ENCODE measurements around the gene ASAP2.

Gene ASAP2

DNA sequence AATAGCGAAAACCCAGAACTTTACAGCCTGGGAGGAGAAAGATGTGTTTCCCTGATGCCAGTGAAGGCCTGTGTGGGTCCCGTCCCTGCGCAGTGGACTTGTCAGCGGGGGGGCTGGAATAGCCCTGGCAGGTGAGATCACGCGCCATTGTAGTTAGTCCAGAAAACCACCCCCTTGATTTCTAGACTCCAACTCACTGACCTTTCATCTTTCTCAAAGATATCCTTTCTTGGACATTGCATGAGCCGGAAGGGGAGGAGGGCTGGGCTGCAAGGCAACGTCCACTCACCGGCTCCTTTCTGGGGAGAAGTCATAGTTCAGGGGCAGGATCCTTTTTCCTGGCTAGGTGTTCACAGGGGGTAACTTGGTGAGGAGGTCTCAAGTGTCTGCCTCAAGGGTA is 22.3 kb upstream of the ASAP2 start:
- DNase-seq (ENCODE audit: low spot score), result no peak

DNA sequence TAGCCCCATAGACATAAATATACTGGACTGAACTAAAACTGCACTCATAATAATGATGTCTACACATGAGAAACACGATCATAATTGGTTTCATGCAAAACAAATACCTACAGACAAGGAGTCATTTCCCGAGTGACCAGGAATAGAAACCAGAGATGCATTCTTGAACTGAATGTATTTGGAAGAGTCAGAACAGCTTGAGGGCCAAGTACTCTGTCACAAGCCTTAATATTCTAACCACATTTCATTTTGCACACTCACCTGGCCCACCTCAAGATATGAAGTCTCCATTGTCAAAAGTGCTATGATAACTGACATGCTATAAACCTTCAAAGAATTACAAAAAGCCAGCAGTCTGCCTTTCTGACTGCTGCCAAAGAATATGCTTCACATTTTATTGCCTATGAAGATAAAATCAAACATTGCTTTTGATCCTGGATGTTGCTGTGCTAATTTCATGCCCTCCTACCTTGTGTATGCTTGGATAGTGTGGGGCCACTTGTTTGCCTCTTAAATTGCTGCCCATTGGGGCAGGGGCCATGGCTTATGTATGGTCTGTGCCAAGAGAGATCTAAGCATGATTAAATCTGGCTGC is 18.9 kb upstream of the ASAP2 start:
- no peak for DNase-seq (ENCODE audit: low spot score)

DNA sequence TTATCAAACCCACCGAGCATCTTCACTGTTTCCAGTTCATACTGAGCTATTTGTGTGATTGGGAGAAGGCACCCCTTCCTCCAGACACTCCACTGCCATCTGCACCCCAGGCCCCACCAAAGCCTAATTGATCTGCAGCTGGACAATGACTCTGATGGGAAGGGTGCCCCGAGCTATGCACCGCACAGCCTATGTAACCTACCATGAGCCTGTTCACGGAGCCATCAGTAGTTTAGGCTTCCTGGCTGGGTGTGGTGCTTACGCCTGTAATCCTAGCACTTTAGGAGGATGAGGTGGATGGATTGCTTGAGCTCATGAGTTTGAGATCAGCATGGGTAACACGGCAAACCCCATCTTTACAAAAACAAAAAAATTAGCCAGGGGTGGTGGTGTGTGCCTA is 17.8 kb upstream of the ASAP2 start:
- no peak for DNase-seq (ENCODE audit: low spot score)

DNA sequence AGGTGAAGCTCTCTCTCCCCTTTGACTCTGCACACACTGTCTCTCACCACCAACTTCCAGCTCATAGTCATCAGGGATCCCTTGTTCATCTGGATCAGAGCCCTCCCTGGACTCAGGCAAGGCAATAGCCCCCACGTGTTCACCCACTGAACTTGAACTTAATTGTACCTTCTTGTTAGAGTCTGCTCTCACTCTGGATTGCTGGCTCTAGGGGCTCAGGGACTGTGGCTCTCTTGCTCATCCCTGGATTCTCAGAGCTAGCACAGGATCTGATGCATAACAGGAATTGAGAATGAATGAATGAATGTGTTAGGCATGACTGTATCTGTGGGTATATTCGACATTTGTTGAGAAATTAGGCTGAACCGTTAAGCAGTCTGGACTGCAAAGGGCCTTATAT is 16.7 kb upstream of the ASAP2 start:
- no peak for DNase-seq (ENCODE audit: low spot score)

DNA sequence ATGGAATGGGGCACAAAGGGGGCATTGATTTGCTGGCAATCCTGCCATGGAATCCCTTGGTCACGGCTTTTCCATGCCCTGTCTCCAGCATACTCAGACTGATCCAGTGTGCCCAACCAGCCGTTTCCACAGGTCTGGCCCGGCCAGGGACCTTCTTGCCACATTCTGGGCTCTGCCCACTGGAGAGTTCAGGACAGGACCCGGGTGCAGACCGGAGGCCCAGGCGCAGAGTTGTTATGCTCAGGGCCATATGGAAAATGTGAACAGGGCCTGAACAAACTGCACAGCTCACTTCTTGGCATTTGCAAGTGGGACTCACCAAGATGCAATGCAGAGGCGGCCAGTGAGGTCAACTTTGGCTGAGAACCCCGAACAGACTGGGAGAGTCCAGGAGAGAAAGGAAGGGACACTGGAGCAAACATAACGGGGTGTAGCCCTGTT is 15.6 kb upstream of the ASAP2 start:
- peak; percentile 89 for DNase-seq (ENCODE audit: low spot score)

DNA sequence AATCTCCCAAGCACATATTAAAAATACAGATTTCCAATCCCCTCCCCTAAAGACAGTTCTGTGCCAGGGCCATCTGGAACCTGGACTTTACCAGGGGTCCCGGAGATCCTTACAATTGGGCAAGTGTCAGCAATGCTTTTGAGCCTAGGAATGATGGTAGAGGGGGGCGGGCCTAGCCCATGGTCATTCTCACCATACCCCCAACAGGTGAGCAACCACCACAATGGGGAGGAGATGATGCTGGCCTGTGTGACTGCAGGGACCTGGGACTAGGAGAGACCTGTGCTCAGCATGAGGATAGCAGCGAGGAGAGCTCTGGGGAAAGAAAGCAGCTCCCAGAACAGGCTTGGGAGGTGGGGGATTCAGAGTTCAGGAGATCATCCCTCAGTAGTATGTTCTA is 13.9 kb upstream of the ASAP2 start:
- DNase-seq (ENCODE audit: low spot score), result no peak

DNA sequence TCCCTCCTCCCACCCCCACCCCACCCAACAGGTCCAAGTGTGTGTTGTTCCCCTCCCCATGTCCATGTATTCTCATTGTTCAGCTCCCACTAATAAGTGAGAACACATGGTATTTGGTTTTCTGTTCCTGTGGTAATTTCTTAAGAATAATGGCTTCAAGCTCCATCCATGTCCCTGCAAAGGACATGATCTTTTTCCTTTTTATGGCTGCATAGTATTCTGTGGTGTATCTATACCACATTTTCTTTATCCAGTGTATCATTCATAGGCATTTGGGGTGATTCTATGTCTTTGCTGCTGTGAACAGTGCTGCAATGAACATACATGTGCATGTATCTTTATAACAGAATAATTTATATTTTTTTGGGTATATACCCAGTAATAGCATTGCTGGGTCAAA is 12.3 kb upstream of the ASAP2 start:
- no peak for DNase-seq (ENCODE audit: low spot score)

DNA sequence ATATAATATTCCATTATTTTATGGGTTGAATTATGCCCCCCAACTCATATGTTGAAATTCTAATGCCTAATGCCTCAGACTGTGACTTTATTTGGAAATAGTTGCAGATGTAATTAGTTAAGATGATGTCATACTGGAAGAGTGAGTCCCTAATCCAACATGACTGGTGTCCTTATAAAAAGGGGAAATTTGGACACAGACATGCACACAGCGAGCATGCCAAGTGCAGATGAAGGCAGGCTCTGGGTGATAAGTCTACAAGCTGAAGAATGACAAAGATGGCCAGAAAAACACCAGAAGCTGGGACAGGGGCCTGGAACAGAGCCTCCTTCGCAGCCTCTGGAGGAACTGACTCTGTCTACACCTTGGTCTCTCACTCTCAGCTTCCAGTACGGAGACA is 10.0 kb upstream of the ASAP2 start:
- no peak for DNase-seq (ENCODE audit: low spot score)

DNA sequence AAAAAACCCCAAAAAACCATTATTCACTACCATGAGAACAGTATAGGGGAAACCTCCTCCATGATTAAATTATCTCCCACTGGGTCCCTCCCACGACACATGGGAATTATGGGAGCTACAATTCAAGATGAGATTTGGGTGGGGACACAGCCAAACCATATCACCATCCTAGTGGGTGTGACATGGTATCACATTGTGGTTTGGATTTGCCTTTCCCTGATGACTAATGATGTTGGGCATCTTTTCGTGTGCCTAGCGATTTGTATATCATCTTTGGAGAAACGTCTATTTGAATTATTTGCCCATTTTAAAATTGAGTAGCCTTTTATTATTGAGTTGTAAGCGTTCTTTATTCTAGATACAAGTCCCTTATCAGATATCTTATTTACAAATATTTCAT is 8.7 kb upstream of the ASAP2 start:
- no peak for DNase-seq (ENCODE audit: low spot score)

DNA sequence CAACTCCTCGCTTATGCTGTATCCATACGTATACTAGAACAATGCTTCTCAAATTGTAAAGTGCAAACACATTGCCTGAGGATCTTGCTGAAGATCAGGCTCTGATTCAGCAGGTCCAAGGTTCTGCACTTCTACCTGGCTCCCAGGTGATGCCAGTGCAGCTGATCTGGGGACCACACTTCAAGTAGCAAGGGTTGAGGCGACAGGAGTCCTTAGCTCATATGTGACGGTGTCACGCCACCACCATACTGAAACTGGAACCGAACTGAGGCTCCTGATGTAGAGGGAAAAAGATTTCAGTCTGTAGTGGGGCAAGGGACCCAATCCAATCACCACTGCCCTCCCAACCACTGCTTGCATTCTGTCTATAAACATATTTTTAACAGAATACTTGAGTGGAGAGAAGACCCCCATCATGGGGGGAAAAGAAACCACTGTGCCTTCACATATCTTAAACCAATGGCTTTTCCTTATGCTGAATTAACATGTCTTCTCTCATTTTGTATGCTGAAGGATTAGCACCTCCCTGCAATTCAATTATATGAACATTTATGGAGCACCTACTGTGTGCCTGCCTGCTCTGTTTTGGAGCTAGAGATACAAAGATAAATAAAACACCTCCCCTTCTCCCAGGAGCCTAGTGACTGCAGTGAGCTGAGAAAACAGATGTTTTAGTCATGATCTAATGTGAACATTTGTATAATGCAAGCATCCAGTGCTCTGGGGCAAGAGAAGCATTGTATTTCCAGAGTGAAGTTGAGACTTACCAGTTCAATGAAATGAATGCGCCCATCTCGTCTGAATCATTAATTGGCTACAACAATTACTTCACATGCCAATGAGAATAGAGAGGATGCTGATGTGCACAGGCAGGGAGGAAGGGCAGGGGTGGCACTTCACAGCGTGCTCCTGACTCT is 6.6 kb upstream of the ASAP2 start:
- no peak for DNase-seq (ENCODE audit: low spot score)

DNA sequence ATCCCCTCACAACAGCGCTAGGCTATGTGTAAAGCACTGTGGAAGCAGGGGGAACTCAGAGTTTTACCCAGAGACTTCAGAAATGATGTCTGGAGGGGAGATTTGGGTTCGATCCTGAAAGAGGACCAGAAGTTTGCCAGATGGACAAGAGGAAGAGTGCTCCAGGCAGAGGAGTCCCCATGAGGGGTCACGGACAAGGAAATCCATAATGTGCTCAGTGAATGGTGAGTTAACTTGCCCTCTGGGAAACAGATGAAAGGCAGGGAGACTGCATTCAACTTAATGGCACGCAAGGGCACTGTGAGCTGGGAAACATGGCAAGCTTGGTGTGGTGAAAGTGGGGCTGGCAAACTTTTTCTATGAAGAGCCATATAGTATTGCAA is 6.0 kb upstream of the ASAP2 start:
- DNase-seq (ENCODE audit: low spot score), result no peak

DNA sequence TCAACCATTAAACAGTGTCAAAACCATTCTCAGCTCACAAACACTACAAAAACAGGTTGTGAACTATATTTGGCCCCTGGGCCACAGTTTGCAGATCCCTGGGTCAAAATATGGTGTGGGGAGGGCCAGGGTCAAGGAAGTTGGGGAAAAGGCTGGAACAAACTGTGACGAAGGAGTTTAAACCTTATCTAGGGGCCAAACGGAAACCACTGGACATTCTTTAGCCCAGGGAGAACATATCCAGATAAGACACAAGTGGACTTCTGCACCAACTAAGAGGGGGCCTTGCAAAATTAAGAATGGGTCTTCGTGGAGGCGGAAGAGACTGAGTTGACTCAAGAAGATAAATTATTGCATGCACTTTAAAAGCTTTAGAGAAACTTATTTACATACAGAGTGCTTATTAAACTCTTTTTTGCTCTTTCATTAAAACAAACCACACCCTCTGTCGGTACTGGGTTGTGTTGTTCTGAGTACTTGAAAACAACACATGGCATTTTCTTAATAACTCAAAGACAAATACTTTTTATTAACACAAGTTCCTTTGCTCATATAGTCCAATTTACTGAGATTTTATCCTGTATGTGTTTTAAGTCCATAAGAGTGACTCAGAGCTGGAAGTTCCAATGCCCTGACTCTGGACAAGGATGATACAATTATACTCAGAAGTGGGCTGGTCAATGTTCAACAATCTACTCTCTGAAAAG is 5.3 kb upstream of the ASAP2 start:
- peak; percentile 74 for DNase-seq (ENCODE audit: low spot score)

DNA sequence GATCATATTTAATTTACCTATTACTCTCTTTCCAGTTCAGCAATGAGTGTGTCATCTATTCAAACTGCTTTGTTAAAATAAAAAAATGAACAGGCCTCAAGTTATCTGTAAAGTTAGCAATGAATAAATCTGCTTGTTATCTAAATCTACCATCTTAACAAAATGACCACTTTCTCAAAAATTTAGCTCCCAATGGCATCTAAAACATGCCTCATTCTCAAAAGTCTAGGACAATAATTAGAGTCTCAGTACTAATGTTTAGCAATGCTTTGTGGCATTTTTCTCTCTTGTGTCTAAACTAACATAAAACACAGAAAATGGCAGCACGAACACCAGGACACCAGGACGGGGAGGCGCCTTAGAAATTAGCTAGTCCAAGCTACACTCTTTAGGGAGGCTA is 3.6 kb upstream of the ASAP2 start:
- DNase-seq (ENCODE audit: low spot score), result no peak

DNA sequence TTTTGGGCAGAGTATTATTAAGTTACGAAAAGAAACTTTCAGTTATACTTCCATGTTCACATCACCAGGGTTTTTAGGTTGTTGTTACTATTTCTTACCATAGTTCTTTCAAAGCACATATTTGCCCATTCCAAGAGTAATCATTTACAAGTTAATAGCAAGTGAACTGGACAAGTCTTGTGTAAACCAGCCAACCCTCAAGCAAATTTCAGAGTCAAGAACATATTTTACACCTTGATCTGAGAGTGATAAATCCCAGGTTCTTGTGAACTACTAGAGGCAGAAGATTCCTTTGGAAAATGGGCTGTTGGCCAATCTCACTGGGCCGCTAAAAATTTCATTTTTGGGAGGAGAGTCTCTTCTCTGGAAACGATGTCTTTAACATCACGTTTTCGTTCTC is 2.7 kb upstream of the ASAP2 start:
- DNase-seq (ENCODE audit: low spot score), result no peak

DNA sequence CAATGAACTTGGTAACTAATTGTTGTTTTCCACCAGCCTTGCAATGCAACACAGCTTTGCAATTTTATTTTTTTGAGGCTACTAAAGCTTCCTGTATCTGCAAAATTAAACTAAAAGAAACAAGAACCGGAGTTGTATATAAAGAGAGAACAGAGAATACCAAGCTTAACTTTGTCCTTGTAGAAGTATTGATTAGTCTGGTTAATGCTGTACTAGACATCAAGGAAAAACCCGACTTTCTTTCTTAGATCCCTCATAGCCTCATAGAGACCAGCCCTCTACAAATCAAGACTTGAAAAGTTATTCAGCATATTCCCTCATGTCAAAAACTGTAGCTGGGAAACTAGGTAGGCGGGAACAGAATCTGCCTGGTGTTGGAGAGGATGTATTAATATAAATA is 1.7 kb upstream of the ASAP2 start:
- no peak for DNase-seq (ENCODE audit: low spot score)

DNA sequence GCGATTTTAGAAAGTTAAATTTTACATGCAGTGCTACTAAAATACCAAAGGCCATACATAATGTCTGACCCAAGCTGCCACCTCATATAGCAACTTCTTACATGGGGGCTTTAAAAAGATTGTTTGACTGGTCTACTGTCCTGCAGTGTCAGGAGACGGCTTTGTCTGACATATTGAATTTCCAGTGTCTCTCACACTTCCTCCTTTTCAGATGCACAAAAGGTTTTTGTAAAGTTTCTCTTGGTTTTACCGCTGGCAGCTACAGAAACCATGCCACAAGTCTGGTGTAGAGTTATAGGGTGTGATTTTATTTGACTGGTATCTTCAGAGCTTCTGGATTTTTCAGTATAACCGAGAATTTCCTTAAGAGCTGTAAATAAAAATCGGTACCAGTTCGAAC is 1.1 kb upstream of the ASAP2 start:
- DNase-seq (ENCODE audit: low spot score), result no peak

DNA sequence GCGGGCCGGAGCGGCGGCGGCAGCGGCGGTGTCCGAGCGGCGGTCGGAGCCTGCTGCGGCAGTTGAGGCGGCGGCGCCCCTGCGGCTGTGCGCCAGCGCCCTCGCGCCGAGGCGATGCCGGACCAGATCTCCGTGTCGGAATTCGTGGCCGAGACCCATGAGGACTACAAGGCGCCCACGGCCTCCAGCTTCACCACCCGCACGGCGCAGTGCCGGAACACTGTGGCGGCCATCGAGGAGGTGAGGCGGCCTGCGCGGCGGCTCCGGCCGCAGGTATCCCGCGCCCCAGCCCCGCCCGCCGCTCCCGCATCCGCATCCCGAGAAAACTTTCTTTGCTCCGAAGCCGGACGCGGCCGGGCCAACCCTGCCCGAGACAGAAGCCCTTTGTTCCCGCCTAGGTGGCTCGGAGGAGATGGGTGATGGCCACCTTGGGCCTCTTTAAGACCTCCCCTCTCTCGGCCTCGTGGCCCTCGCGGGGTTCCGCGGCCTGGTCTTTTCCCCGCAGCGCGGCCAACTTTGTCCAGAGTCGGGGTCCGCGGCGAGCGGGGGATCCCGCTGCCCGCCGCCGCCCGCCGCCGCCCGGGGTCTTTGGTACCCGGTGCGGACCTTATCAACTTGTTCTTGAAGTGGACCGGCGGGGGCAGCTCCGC is 504 bp downstream of the ASAP2 start:
- peak; percentile 33 for DNase-seq (ENCODE audit: low spot score)

DNA sequence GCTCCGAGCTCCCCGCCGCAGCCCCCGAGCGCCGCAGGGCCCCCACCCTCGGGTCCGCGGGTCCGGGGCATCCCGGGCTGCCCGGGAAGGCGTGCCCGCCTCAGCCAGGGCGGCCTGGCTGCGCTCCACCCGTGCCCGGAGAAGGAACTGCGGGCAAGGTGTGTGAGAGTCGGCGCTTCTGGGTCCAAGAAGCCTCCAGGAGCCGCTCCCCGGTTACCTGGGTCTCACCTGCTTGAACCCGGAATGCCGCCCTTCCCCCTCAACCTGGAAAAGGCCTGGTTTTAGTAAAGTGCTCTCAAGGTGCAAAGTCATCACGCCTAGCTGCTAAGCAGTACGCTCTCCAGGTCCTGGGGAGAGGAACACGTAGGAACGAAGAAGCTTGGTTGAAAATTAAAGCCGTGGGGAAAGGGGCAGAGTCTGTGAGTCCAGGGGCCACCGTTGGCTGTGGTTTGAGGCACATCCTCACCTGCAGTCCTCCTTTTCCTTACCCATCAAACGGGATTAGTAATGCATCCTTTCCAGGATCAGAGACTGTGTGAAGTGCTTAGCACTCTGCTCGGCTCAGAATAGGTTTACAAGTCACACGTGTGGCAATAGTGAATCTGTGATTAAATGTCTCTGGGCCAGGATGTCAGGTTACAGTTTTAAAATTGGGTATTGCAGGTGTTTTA is 1.2 kb downstream of the ASAP2 start:
- DNase-seq (ENCODE audit: low spot score), result peak; percentile 51

DNA sequence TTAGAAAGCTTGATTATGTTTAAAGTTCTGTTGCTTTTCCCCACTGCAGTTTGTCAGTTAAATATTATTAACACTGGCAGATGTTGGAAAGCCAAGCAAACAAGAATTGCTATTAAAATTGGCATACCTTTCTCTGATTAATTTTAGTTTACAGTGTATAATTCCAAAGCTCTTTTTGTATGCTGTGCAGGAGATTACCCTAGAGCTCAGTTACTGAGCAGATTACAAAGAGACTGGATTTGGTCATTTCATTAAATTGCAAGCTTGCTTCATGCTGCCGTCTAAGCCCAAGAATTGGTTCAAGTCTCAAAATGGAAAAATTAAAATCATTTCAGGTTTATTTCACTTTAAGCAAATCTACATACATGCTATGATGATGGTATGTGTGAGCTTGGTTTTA is 2.3 kb downstream of the ASAP2 start:
- no peak for DNase-seq (ENCODE audit: low spot score)

DNA sequence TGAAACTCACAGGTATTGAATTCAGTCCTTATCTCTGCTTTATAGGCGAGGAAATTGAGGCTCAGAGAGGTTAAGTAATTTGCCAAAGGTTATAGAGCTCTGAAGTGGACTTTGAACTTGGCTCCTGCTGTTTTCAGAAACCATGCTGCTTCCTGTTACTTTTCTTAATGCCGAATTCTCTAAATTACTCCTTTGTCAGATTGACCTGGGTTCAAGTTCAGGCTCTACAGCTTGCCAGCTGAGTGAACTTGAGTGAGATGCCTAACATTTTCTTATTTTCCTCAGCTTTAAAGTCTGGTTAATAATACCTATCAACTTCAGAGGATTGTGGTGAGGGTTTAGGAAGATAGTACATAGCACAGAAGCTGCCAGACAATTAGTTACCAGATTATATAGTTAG is 3.4 kb downstream of the ASAP2 start:
- DNase-seq (ENCODE audit: low spot score), result no peak

DNA sequence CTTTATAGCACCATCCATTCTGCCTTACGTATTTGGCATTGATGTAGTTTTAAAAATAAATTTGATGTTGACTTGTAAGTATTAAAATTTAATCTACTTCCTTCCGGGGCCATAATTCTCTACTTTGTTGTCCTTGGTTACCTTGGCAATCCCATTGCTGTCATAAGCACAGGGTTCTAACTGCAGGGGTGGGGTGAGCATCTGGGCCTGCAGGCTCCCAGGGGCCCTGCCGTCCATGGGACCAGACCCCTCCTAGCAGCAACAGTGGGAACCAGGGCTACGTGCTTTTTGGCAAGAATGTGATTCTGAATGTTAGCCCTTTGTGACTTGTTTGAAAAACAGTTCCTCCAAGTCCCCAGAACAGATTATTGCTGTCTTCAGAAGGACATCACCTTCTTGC is 4.9 kb downstream of the ASAP2 start:
- no peak for DNase-seq (ENCODE audit: low spot score)

DNA sequence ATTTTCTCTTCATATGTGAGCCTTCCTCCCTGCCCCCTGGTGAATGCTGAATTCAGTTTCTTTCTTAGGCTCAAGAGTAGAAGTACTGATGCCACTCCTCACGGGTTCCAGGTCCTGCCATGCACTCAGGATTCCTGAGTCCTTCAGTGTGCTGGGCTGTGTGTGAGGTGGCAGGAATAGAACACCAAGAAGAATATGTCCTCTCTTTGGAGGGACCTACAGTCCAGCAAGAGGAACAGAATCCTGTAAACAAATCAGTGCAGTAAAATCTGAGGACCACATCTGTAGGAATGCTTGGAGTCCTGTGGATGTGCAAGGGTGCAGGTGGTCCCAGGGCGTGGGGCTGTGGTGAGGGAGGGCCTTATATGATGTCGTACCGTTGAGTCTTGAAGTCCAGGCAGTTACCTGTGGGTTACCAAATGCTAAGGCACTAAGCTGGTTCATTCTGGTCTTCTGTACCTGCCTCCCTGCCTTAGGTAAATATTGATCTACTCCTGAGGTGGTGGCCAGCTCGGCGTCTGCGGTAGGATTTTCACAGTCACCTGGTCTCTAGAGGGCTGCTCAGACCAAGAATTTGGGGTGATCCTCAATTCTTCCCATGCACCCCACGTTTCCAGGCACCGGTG is 5.5 kb downstream of the ASAP2 start:
- no peak for DNase-seq (ENCODE audit: low spot score)

All from AG08396 (cell line).